SK-N-SH treated with all-trans-retinoic acid at 6 μM for 48 hours (cell line): ENCODE results near the gene DYNLT2.

ENCODE experiments used
- ATAC-seq: fragments of 200-7000 bp; cut with Tn5 transposase; 3 replicates; pipeline ENCODE4 v1.9.1; 2020; ENCODE audit warnings: mild to moderate bottlenecking, moderate library complexity
- ARNTL ChIP-seq: fragments of 450-650 bp; formaldehyde crosslinking; IDR thresholded peaks from 2 replicates; pipeline ENCODE4 v1.5.0; 2020; ENCODE audit warnings: low read depth, mild to moderate bottlenecking, moderate library complexity, borderline replicate concordance
- BACH2 ChIP-seq: fragments of 250-450 bp; sonication (Bioruptor Pico); IDR thresholded peaks from 2 replicates; pipeline ENCODE4 v1.9.0; 2021; ENCODE audit warnings: mild to moderate bottlenecking, borderline replicate concordance
- CSDC2 ChIP-seq: fragments of 250-450 bp; sonication (Bioruptor Pico); IDR thresholded peaks from 2 replicates; pipeline ENCODE4 v1.5.0; 2020; ENCODE audit warnings: mild to moderate bottlenecking, moderate library complexity
- CSRNP3 ChIP-seq: fragments of 250-450 bp; sonication (Bioruptor Pico); IDR thresholded peaks from 2 replicates; pipeline ENCODE4 v1.5.1; 2021; ENCODE audit warnings: mild to moderate bottlenecking, moderate library complexity
- ISL1 ChIP-seq: fragments of 250-450 bp; sonication (Bioruptor Pico); IDR thresholded peaks from 2 replicates; pipeline ENCODE4 v2.1.2; 2022; ENCODE audit warnings: mild to moderate bottlenecking, moderate library complexity
- PPARA ChIP-seq: fragments of 250-450 bp; sonication (Bioruptor Pico); IDR thresholded peaks from 2 replicates; pipeline ENCODE4 v1.5.0; 2020; ENCODE audit warnings: mild to moderate bottlenecking, borderline replicate concordance
- SNAI2 ChIP-seq: fragments of 250-450 bp; sonication (Bioruptor Pico); IDR thresholded peaks from 2 replicates; pipeline ENCODE4 v1.5.0; 2020; ENCODE audit warnings: mild to moderate bottlenecking, moderate library complexity
- TCF4 ChIP-seq: fragments of 250-450 bp; sonication (Bioruptor Pico); IDR thresholded peaks from 2 replicates; pipeline ENCODE4 v1.8.0; 2021; ENCODE audit warnings: mild to moderate bottlenecking, moderate library complexity, borderline replicate concordance
- TOX ChIP-seq: fragments of 250-450 bp; sonication (Bioruptor Pico); IDR thresholded peaks from 2 replicates; pipeline ENCODE4 v1.8.0; 2021; ENCODE audit warnings: mild to moderate bottlenecking, moderate library complexity, borderline replicate concordance
- TSHZ2 ChIP-seq: fragments of 250-450 bp; sonication (Bioruptor Pico); IDR thresholded peaks from 2 replicates; pipeline ENCODE4 v1.5.0; 2020; ENCODE audit warnings: mild to moderate bottlenecking, moderate library complexity
- ZC3H10 ChIP-seq: fragments of 250-450 bp; sonication (Bioruptor Pico); IDR thresholded peaks from 2 replicates; pipeline ENCODE4 v1.5.1; 2021; ENCODE audit warnings: mild to moderate bottlenecking, moderate library complexity
- ZFP3 ChIP-seq: fragments of 250-450 bp; sonication (Bioruptor Pico); IDR thresholded peaks from 2 replicates; pipeline ENCODE4 v1.5.0; 2020; ENCODE audit warnings: mild to moderate bottlenecking, moderate library complexity
- ZNF70 ChIP-seq: fragments of 450-650 bp; formaldehyde crosslinking; IDR thresholded peaks from 2 replicates; pipeline ENCODE4 v1.5.0; 2020; ENCODE audit warnings: mild to moderate bottlenecking, moderate library complexity
- ZNF8 ChIP-seq: fragments of 450-650 bp; formaldehyde crosslinking; IDR thresholded peaks from 2 replicates; pipeline ENCODE4 v1.5.0; 2020; ENCODE audit warnings: mild to moderate bottlenecking, moderate library complexity
- TF ChIP-seq, protein P1 (sequence below): fragments of 250-450 bp; sonication (Bioruptor Pico); IDR thresholded peaks from 2 replicates; pipeline ENCODE4 v1.8.0; 2020; ENCODE audit warnings: mild to moderate bottlenecking, moderate library complexity, borderline replicate concordance
- TF ChIP-seq, protein P2 (sequence below): fragments of 250-450 bp; sonication (Bioruptor Pico); IDR thresholded peaks from 2 replicates; pipeline ENCODE4 v1.5.1; 2020; ENCODE audit warnings: low read depth, mild to moderate bottlenecking, moderate library complexity
- TF ChIP-seq, protein P3 (sequence below): fragments of 250-450 bp; sonication (Bioruptor Pico); IDR thresholded peaks from 2 replicates; pipeline ENCODE4 v1.8.0; 2021; ENCODE audit warnings: low read depth, mild to moderate bottlenecking, moderate library complexity, borderline replicate concordance

The DYNLT2 gene

GRCh38 chr6:169778646-169779045, 27.3 kb upstream of the DYNLT2 start:
- TF ChIP-seq ZFP3 (CRISPR knock-in tag): no peak
- no peak for TF ChIP-seq CSRNP3
- TF ChIP-seq, protein P1, sequence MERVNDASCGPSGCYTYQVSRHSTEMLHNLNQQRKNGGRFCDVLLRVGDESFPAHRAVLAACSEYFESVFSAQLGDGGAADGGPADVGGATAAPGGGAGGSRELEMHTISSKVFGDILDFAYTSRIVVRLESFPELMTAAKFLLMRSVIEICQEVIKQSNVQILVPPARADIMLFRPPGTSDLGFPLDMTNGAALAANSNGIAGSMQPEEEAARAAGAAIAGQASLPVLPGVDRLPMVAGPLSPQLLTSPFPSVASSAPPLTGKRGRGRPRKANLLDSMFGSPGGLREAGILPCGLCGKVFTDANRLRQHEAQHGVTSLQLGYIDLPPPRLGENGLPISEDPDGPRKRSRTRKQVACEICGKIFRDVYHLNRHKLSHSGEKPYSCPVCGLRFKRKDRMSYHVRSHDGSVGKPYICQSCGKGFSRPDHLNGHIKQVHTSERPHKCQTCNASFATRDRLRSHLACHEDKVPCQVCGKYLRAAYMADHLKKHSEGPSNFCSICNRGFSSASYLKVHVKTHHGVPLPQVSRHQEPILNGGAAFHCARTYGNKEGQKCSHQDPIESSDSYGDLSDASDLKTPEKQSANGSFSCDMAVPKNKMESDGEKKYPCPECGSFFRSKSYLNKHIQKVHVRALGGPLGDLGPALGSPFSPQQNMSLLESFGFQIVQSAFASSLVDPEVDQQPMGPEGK: no peak
- TF ChIP-seq, protein P2, sequence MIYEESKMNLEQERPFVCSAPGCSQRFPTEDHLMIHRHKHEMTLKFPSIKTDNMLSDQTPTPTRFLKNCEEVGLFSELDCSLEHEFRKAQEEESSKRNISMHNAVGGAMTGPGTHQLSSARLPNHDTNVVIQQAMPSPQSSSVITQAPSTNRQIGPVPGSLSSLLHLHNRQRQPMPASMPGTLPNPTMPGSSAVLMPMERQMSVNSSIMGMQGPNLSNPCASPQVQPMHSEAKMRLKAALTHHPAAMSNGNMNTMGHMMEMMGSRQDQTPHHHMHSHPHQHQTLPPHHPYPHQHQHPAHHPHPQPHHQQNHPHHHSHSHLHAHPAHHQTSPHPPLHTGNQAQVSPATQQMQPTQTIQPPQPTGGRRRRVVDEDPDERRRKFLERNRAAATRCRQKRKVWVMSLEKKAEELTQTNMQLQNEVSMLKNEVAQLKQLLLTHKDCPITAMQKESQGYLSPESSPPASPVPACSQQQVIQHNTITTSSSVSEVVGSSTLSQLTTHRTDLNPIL (CRISPR knock-in tag): no peak
- TF ChIP-seq, all 23 proteins: peak for 0
- ATAC-seq: no peak

- no peak for TF ChIP-seq TSHZ2 (CRISPR knock-in tag)
- no peak for TF ChIP-seq CSRNP3
- TF ChIP-seq, protein P1: no peak
- TF ChIP-seq ARNTL (CRISPR knock-in tag): no peak
- TF ChIP-seq, protein P3, sequence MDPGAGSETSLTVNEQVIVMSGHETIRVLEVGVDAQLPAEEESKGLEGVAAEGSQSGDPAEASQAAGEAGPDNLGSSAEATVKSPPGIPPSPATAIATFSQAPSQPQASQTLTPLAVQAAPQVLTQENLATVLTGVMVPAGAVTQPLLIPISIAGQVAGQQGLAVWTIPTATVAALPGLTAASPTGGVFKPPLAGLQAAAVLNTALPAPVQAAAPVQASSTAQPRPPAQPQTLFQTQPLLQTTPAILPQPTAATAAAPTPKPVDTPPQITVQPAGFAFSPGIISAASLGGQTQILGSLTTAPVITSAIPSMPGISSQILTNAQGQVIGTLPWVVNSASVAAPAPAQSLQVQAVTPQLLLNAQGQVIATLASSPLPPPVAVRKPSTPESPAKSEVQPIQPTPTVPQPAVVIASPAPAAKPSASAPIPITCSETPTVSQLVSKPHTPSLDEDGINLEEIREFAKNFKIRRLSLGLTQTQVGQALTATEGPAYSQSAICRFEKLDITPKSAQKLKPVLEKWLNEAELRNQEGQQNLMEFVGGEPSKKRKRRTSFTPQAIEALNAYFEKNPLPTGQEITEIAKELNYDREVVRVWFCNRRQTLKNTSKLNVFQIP (CRISPR knock-in tag): no peak
- ATAC-seq: no peak
Measured at GRCh38 chr6:169777896-169778295, 26.5 kb upstream of the DYNLT2 start.

DNA sequence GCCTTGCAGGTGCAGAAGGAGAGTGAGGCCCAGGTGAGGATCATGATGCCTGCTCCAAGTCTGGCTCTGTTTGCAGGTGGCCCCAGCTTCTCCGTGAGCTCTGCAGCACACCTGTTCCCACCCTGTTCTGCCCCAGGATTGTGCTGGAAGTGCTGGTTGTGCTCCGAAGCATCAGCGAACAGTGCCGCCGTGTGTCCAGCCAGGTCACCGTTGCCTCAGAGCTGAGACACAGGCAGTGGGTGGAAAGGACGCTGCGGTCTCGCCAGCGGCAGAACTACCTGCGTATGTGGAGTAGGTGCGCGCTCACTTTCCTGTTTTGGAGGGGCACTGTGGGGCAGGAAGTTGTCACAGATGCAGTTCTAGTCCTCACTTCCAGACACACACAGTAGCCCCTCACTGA, 25.0 kb upstream of the DYNLT2 start:
- ATAC-seq: no peak
- TF ChIP-seq ZFP3 (CRISPR knock-in tag) (no peak), ISL1 (CRISPR knock-in tag) (no peak), TCF4 (no peak)
- TF ChIP-seq, protein P3 (CRISPR knock-in tag): no peak

DNA sequence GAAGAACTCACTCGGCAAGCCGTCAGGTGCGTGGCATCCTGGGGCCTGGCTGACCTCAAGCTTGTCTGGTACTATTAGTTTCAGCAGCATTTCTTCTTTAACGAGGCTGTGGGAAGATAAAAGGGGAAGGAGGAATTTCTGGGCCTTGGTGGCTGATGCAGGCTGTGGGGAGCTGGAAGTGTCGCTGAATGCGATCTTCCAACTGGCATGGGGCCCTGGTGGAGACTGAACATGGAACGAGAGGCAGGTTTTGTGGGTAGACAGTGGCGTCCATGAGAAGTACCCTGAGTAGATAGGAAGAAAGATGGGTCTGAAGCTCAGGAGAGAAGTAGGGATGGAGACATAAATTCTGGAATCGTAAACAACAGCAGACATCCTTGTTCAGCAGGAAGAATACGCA, 23.9 kb upstream of the DYNLT2 start:
- ATAC-seq: no peak
- TF ChIP-seq SNAI2 (CRISPR knock-in tag) (no peak), CSRNP3 (no peak), BACH2 (CRISPR knock-in tag) (no peak), ZC3H10 (CRISPR knock-in tag) (no peak), ZNF70 (no peak), TOX (no peak), PPARA (CRISPR knock-in tag) (no peak), ZFP3 (CRISPR knock-in tag) (no peak), ZNF8 (CRISPR knock-in tag) (no peak), CSDC2 (CRISPR knock-in tag) (no peak)
- TF ChIP-seq, protein P2 (CRISPR knock-in tag): no peak
